ENCODE measurements around the gene CAPS. TPM values are rescaled to one million over a fixed set of nuclear protein-coding genes. Genes with fewer than 3 reads are reported as not detected.

The CAPS gene
- total RNA-seq, 6 experiments from 2014 or later: 2.2 to 2.7 (median 2.3) TPM

DNA sequence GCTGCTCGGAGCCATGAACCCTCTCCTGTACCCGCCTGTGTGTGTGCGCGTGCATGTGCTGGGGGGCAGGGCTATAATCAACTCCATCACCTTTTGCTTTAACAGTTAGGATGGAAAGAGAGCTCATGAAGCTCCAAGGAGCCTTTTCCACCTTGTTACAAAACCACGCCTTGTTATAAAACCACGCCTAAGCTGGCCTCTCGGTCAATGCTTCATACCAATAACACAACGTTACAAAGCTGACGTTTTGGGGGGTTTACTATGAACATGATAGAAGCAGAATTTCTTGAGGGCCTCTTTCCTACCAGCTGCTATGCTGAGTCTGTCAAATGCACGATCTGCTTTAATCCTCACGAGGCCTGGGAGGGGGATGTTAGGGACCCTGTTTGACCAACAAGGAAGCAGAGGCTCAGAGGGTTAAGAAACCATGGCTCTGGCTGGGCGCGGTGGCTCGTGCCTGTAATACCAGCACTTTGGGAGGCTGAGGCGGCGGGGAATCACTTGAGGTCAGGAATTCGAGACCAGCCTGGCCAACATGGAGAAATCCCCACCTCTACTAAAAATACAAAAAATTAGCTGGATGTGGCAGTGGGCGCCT, 11.9 kb downstream of the CAPS start:
- H3K9me3 Mint-ChIP-seq: no peaks in the 10 kb centered on the region
- H3K27ac Mint-ChIP-seq: no peak overlapping the region
- DNase-seq: no peak
- peaks cover 3% of the 10 kb centered on the region; the same call in 1 of the 2 replicates for H3K27me3 Mint-ChIP-seq (ENCODE audit: insufficient read depth)
- peaks cover 5% of the 10 kb centered on the region; the same call in 1 of the 2 replicates for H3K4me1 Mint-ChIP-seq (ENCODE audit: low read depth)
- H3K36me3 Mint-ChIP-seq (ENCODE audit: low read depth): peaks cover 28% of the 10 kb centered on the region
- TF ChIP-seq, protein P1, sequence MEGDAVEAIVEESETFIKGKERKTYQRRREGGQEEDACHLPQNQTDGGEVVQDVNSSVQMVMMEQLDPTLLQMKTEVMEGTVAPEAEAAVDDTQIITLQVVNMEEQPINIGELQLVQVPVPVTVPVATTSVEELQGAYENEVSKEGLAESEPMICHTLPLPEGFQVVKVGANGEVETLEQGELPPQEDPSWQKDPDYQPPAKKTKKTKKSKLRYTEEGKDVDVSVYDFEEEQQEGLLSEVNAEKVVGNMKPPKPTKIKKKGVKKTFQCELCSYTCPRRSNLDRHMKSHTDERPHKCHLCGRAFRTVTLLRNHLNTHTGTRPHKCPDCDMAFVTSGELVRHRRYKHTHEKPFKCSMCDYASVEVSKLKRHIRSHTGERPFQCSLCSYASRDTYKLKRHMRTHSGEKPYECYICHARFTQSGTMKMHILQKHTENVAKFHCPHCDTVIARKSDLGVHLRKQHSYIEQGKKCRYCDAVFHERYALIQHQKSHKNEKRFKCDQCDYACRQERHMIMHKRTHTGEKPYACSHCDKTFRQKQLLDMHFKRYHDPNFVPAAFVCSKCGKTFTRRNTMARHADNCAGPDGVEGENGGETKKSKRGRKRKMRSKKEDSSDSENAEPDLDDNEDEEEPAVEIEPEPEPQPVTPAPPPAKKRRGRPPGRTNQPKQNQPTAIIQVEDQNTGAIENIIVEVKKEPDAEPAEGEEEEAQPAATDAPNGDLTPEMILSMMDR (IDR thresholded peaks at IDR 0.05): no peak
- no peak overlapping the region for H3K4me3 Mint-ChIP-seq

DNA sequence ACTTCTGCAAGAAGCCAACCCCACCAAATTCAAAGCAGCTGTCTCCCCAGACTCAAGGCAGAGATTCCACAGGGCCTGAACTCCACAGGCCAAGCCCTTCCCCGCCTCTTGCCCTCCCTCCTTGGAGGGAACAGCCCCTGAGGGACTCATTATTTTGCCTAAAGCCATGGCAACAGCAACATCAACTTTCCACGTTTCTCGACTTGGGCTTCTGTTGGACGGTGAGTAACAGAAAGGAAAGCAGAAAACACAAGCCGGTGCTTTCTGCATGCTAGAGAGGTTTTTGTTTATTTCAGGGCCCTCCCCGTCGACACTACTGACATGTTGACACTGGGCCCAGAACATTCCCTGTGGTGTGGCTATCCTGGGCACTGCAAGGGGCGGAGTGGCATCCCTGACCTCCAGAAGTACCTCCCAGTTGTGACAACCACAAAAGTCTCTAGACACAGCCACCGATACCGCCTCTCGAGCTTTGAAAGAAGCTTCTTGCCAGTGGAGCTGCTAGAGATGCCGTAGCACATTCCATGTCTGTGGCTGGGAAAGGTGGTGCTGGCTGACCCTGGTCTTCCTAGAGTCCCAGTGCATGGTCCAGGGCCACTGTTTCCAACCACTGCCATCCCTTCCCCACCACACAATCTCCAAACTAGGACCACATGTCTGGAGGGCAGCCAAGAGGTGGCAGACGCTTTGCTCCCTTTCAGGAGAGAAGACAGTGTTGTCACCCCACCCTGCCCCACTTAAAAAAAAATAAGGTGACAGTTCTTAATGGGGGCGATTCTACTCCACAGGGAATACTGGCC, 12.8 kb downstream of the CAPS start:
- H3K27me3 Mint-ChIP-seq (ENCODE audit: insufficient read depth): peaks cover 3% of the 10 kb centered on the region; the same call in 1 of the 2 replicates
- DNase-seq: peak; percentile 34
- H3K4me1 Mint-ChIP-seq (ENCODE audit: low read depth): peaks cover 5% of the 10 kb centered on the region; the same call in 1 of the 2 replicates
- TF ChIP-seq, protein P1 (IDR thresholded peaks at IDR 0.05): no peak
- H3K9me3 Mint-ChIP-seq: no peaks in the 10 kb centered on the region
- H3K4me3 Mint-ChIP-seq: no peak overlapping the region
- H3K36me3 Mint-ChIP-seq (ENCODE audit: low read depth): peaks cover 24% of the 10 kb centered on the region
- H3K27ac Mint-ChIP-seq: peak overlapping the region; percentile 67

DNA sequence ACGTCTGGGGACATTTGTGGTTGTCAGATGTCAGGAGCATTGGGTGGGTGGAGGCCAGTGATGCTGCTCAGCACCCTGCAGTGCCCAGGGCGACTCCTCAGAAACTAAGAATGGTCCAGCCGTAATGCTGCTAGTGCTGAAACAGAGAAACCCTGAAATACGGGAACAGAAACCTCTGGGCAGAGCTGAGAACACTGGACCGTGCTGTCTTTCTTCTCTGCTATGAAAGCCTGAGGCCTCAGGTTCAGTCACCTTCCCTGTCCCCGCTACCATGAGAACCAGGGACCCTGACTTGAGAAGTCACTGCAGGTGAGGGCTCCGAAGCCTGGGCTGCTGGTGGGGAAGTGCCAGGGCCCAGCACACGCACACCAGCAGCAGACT, 13.4 kb downstream of the CAPS start:
- Mint-ChIP-seq H3K4me1 (ENCODE audit: low read depth) (peaks cover 5% of the 10 kb centered on the region; the same call in 1 of the 2 replicates), H3K9me3 (no peaks in the 10 kb centered on the region), H3K4me3 (no peak overlapping the region), H3K27ac (no peak overlapping the region), H3K27me3 (ENCODE audit: insufficient read depth) (peaks cover 3% of the 10 kb centered on the region; the same call in 1 of the 2 replicates), H3K36me3 (ENCODE audit: low read depth) (peaks cover 21% of the 10 kb centered on the region)
- TF ChIP-seq, protein P1 (IDR thresholded peaks at IDR 0.05): no peak
- DNase-seq: no peak

DNA sequence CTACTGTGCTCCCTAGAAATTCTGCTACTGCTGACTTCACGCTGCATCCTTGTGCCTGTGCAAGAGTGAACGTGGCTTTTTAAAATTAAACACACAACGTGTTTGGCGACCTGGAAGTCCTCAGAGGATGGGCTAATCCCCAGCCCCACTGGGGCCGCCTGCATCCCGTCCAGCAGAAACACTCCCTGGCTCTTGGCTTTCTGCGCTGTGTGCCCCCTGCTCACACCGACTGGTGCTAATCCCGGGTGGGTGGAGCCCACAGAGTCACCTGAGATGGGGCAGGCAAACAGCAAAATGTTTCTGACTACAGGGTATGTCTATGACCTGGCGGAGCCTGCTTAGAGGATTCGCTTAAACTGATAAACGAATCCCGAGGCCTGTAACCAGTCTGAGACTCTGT, 15.1 kb downstream of the CAPS start:
- TF ChIP-seq, protein P1 (IDR thresholded peaks at IDR 0.05): no peak
- Mint-ChIP-seq H3K27me3 (ENCODE audit: insufficient read depth) (no peaks in the 10 kb centered on the region; the same call in 1 of the 2 replicates), H3K9me3 (no peaks in the 10 kb centered on the region), H3K27ac (no peak overlapping the region), H3K4me3 (no peak overlapping the region), H3K4me1 (ENCODE audit: low read depth) (peaks cover 10% of the 10 kb centered on the region), H3K36me3 (ENCODE audit: low read depth) (peaks cover 12% of the 10 kb centered on the region; the same call in 1 of the 2 replicates)
- DNase-seq: no peak

DNA sequence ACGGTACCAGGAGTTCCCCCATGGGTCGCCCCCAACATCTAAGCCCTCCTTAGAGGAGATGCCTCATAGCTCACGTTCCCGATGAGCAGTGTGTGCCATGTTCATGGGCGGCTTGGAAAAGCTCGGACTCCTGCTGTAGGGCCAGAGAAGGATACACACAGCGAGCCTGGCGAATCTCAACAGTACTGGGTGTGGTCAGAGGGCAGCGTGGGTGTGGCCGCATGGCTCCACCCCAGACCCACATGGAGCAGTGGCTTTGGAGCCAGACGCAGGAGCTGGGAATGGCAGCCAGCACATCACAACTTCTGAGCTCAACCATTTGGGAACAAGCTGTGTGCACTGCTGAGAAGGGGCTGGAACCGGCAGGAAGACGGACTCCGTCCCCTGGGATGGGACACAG, 15.6 kb downstream of the CAPS start:
- Mint-ChIP-seq H3K27me3 (ENCODE audit: insufficient read depth) (no peaks in the 10 kb centered on the region; the same call in 1 of the 2 replicates), H3K36me3 (ENCODE audit: low read depth) (peaks cover 12% of the 10 kb centered on the region; the same call in 1 of the 2 replicates), H3K4me3 (no peak overlapping the region), H3K27ac (no peak overlapping the region), H3K4me1 (ENCODE audit: low read depth) (peaks cover 14% of the 10 kb centered on the region), H3K9me3 (no peaks in the 10 kb centered on the region)
- TF ChIP-seq, protein P1 (IDR thresholded peaks at IDR 0.05): no peak
- no peak for DNase-seq

Data from HFFc6 (cell line).